H9 (cell line): ENCODE results near the gene PRMT7. TPM values are rescaled to one million over a fixed set of nuclear protein-coding genes. Genes with fewer than 3 reads are reported as not detected.

ENCODE experiments used
- DNase-seq: peaks from one replicate; pipeline ENCODE4 v3.0.0-alpha.2; 2017
- H2AFZ ChIP-seq: one replicate; pipeline ENCODE4 v1.6.1; 2013; ENCODE audit warnings: mild to moderate bottlenecking, low read length, control low read depth, moderate library complexity
- H2AK5ac ChIP-seq: 2 replicates; pipeline ENCODE4 v1.6.1; 2013; ENCODE audit warnings: low read length, control low read depth, mixed read lengths; ENCODE audit not compliant: insufficient read length
- H2BK120ac ChIP-seq: one replicate; pipeline ENCODE4 v1.6.1; 2013; ENCODE audit warnings: low read depth, mild to moderate bottlenecking, low read length, control low read depth, inconsistent platforms; ENCODE audit not compliant: poor library complexity, severe bottlenecking
- H2BK12ac ChIP-seq: 2 replicates; pipeline ENCODE4 v1.6.1; 2013; ENCODE audit warnings: low read length, control low read depth, mixed read lengths, low read depth; ENCODE audit not compliant: insufficient read length
- H2BK15ac ChIP-seq: 2 replicates; pipeline ENCODE4 v1.6.1; 2013; ENCODE audit warnings: low read depth, low read length, control low read depth
- H2BK20ac ChIP-seq: one replicate; pipeline ENCODE4 v1.6.1; 2013; ENCODE audit warnings: low read depth, mild to moderate bottlenecking, low read length, control low read depth, inconsistent platforms; ENCODE audit not compliant: poor library complexity, severe bottlenecking
- H2BK5ac ChIP-seq: 2 replicates; pipeline ENCODE4 v1.6.1; 2013; ENCODE audit warnings: low read length, control low read depth, mixed read lengths; ENCODE audit not compliant: insufficient read length
- H3K14ac ChIP-seq: 2 replicates; pipeline ENCODE4 v1.6.1; 2013; ENCODE audit warnings: low read length, control low read depth; ENCODE audit not compliant: insufficient read depth
- H3K18ac ChIP-seq: 2 replicates; pipeline ENCODE4 v1.6.1; 2013; ENCODE audit warnings: low read depth, mild to moderate bottlenecking, mixed read lengths, low read length, control low read depth; ENCODE audit not compliant: insufficient read length
- H3K23ac ChIP-seq: 2 replicates; pipeline ENCODE4 v1.6.1; 2013; ENCODE audit warnings: low read length, control low read depth, mixed read lengths, low read depth; ENCODE audit not compliant: insufficient read length
- H3K23me2 ChIP-seq: 2 replicates; pipeline ENCODE4 v1.6.1; 2013; ENCODE audit warnings: low read depth, mild to moderate bottlenecking, mixed read lengths, low read length, control low read depth; ENCODE audit not compliant: insufficient read length, poor library complexity, severe bottlenecking
- H3K27ac ChIP-seq: 2 replicates; pipeline ENCODE4 v1.5.1; 2013; ENCODE audit warnings: low read length, control low read depth, mixed read lengths, low read depth; ENCODE audit not compliant: insufficient read length
- H3K27me3 ChIP-seq: 2 replicates; pipeline ENCODE4 v1.6.1; 2013; ENCODE audit warnings: low read length, control low read depth, inconsistent platforms; ENCODE audit not compliant: insufficient read depth
- H3K4ac ChIP-seq: 2 replicates; pipeline ENCODE4 v1.6.1; 2013; ENCODE audit warnings: low read depth, mild to moderate bottlenecking, control low read depth, inconsistent platforms, low read length, moderate library complexity
- H3K4me1 ChIP-seq: 2 replicates; pipeline ENCODE4 v1.6.1; 2013; ENCODE audit warnings: low read length, control low read depth, inconsistent platforms; ENCODE audit not compliant: insufficient read depth
- H3K4me2 ChIP-seq: 2 replicates; pipeline ENCODE4 v1.6.1; 2013; ENCODE audit warnings: low read length, control low read depth, mixed read lengths; ENCODE audit not compliant: insufficient read length, insufficient read depth
- H3K56ac ChIP-seq: 2 replicates; pipeline ENCODE4 v1.6.1; 2013; ENCODE audit warnings: low read depth, mild to moderate bottlenecking, mixed read lengths, low read length, control low read depth; ENCODE audit not compliant: insufficient read length
- H3K79me1 ChIP-seq: 2 replicates; pipeline ENCODE4 v1.6.1; 2013; ENCODE audit warnings: low read depth, mild to moderate bottlenecking, moderate library complexity, low read length, control low read depth, inconsistent platforms; ENCODE audit not compliant: insufficient read depth, poor library complexity, severe bottlenecking
- H3K79me2 ChIP-seq: 2 replicates; pipeline ENCODE4 v1.6.1; 2013; ENCODE audit warnings: low read length, control low read depth, inconsistent platforms; ENCODE audit not compliant: insufficient read depth
- H3K9ac ChIP-seq: 2 replicates; pipeline ENCODE4 v1.6.1; 2013; ENCODE audit warnings: low read length, control low read depth, mixed read lengths; ENCODE audit not compliant: insufficient read length; ENCODE audit errors: extremely low read depth
- H3K9me3 ChIP-seq: one replicate; pipeline ENCODE4 v1.6.1; 2013; ENCODE audit warnings: low read depth, low read length, inconsistent platforms; ENCODE audit not compliant: control insufficient read depth
- H3T11ph ChIP-seq: one replicate; pipeline ENCODE4 v1.6.1; 2013; ENCODE audit warnings: mild to moderate bottlenecking, low read length, control low read depth, inconsistent platforms
- H4K20me1 ChIP-seq: one replicate; pipeline ENCODE4 v1.6.1; 2013; ENCODE audit not compliant: control insufficient read depth, insufficient read length, insufficient read depth
- H4K5ac ChIP-seq: 2 replicates; pipeline ENCODE4 v1.6.1; 2013; ENCODE audit warnings: low read depth, mild to moderate bottlenecking, mixed read lengths, low read length, control low read depth; ENCODE audit not compliant: insufficient read length
- H4K8ac ChIP-seq: replicated peaks from 2 replicates; pipeline ENCODE4 v1.6.1; 2013; ENCODE audit warnings: low read length, control low read depth, mixed read lengths, low read depth; ENCODE audit not compliant: insufficient read length
- H4K91ac ChIP-seq: 2 replicates; pipeline ENCODE4 v1.6.1; 2013; ENCODE audit warnings: low read depth, mild to moderate bottlenecking, moderate library complexity, mixed read lengths, low read length, control low read depth; ENCODE audit not compliant: insufficient read length
- H3K27ac Mint-ChIP-seq, 3 experiments: 2 replicates in 2 of 3; 3 replicates in 1 of 3; pipeline ENCODE4 v1.8.0; 2020 to 2021; ENCODE audit warnings: mixed read lengths in 3 of 3, mild to moderate bottlenecking in 1 of 3, moderate library complexity in 1 of 3
- H3K27me3 Mint-ChIP-seq: 2 replicates; pipeline ENCODE4 v1.8.0; 2021; ENCODE audit warnings: low read depth, mild to moderate bottlenecking, moderate library complexity, mixed read lengths
- H3K36me3 Mint-ChIP-seq, 3 experiments: 2 replicates in 2 of 3; 3 replicates in 1 of 3; pipeline ENCODE4 v1.8.0; 2020 to 2021; ENCODE audit warnings: low read depth in 3 of 3, mixed read lengths in 3 of 3; ENCODE audit not compliant: insufficient read depth in 1 of 3
- H3K4me1 Mint-ChIP-seq, 2 experiments: 2 replicates each; pipeline ENCODE4 v1.8.0; 2020; ENCODE audit warnings: mixed read lengths in 2 of 2
- H3K4me3 Mint-ChIP-seq, 2 experiments: 2 replicates in 1 of 2; 3 replicates in 1 of 2; pipeline ENCODE4 v1.8.0; 2020 to 2021; ENCODE audit warnings: mild to moderate bottlenecking in 2 of 2, mixed read lengths in 2 of 2, moderate library complexity in 1 of 2
- H3K9me3 Mint-ChIP-seq, 2 experiments: 2 replicates in 1 of 2; 3 replicates in 1 of 2; pipeline ENCODE4 v1.8.0; 2020; ENCODE audit warnings: mild to moderate bottlenecking in 2 of 2, mixed read lengths in 2 of 2, moderate library complexity in 1 of 2
- CTCF ChIP-seq: fragments of 200-600 bp; sonication (generic); conservative IDR thresholded peaks from 3 replicates; pipeline ENCODE4 v1.8.0; 2021; ENCODE audit warnings: antibody characterized with exemption, mild to moderate bottlenecking
- WGBS: extraction: QIAGEN DNeasy Blood & Tissue Kit; methylation state at CpG from one replicate; pipeline ENCODE4 v1.1.7; 2013; ENCODE audit warnings: missing lambda C conversion rate, low lambda C conversion rate, mixed read lengths; ENCODE audit not compliant: insufficient read length; ENCODE audit errors: extremely low coverage; 5-methylcytosine and 5-hydroxymethylcytosine counted together
- total RNA-seq: library from RNA; stranded (reverse); gene quantifications from 2 replicates; pipeline ENCODE4 v1.2.1, GENCODE V29; 2021

Gene PRMT7
- total RNA-seq, 1 experiment from 2014 or later = 56.6 TPM

- Histone ChIP-seq H2AK5ac (no peak overlapping the region), H3K27ac (no peak overlapping the region), H3K4me2 (no peak overlapping the region), H4K20me1 (no peaks in the 10 kb centered on the region), H4K91ac (no peak overlapping the region), H4K5ac (no peak overlapping the region), H2BK12ac (no peak overlapping the region), H3K23me2 (no peaks in the 10 kb centered on the region), H2BK20ac (no peak overlapping the region), H2BK15ac (no peak overlapping the region), H3T11ph (no peak overlapping the region), H3K23ac (no peak overlapping the region), H3K56ac (no peak overlapping the region), H2BK120ac (no peak overlapping the region), H3K79me1 (no peaks in the 10 kb centered on the region), H3K27me3 (no peaks in the 10 kb centered on the region), H2AFZ (no peak overlapping the region), H3K9ac (no peak overlapping the region), H2BK5ac (no peak overlapping the region), H3K18ac (no peak overlapping the region), H3K79me2 (no peaks in the 10 kb centered on the region), H3K14ac (no peak overlapping the region), H3K4me1 (no peaks in the 10 kb centered on the region), H4K8ac (no peak overlapping the region), H3K9me3 (no peaks in the 10 kb centered on the region), H3K4ac (no peak overlapping the region)
- Mint-ChIP-seq H3K4me3 (no peak overlapping the region), H3K27me3 (no peaks in the 10 kb centered on the region; the same call in 1 of the 2 replicates), H3K36me3 (peaks cover 22 to 88% (median 52%) of the 10 kb centered on the region in 3 experiments; a peak in 6 of 7 replicates), H3K4me1 (0 out of 4 replicates have a peak, but pooled peaks cover 0 to 2% of the 10 kb centered on the region in 2 experiments), H3K27ac (no peak overlapping the region), H3K9me3 (no peaks in the 10 kb centered on the region)
- no peak for DNase-seq
- no CpG with 5 or more reads among the region's 3 CpGs for WGBS
- no peak for TF ChIP-seq CTCF
Measured at GRCh38 chr16:68298312-68298711, 12.5 kb upstream of the PRMT7 start.
